ENCODE data around the gene MRGPRD. TPM values are rescaled to one million over a fixed set of nuclear protein-coding genes. Genes with fewer than 3 reads are reported as not detected.

The MRGPRD gene
- total RNA-seq, 1 experiment from 2014 or later, result not detected

DNA sequence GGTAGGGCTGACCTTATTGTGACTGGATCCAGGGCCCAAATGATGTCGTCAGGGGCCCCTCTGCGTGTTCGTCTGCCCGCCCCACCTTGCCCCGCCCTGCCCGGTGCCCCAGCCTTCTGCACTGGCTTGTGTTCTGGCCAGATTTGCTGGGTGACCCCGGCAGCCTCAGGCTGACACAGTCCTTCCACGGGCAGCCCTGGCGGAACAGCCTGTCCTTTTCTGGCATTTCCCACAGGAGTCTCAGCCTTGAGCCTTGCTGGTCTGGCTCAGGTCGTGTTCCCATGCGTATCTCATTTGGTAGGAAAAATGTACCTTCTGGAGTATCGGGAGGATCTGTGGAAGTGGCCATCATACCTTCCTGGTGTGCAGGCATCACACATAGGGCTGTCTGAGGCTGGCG is 46.1 kb downstream of the MRGPRD start:
- Histone ChIP-seq H3K9me2 (ENCODE audit: insufficient read depth) (no peaks in the 10 kb centered on the region), H3K27me3 (ENCODE audit: insufficient read depth, low read depth) (no peaks in the 10 kb centered on the region), H3K4me2 (no peak overlapping the region), H3K4me3 (no peak overlapping the region), H3K27ac (no peak overlapping the region), H3F3A (ENCODE audit: insufficient read depth, low read depth) (no peaks in the 10 kb centered on the region), H3K4me1 (replicated peaks; ENCODE audit: insufficient read depth) (no peaks in the 10 kb centered on the region), H4K20me1 (ENCODE audit: insufficient read depth) (no peaks in the 10 kb centered on the region), H3K36me3 (ENCODE audit: low read depth) (no peaks in the 10 kb centered on the region), H3K9me3 (ENCODE audit: insufficient read depth, low read depth) (no peaks in the 10 kb centered on the region), H3K79me2 (ENCODE audit: low read depth) (no peaks in the 10 kb centered on the region), H2AFZ (no peak overlapping the region)
- ChIA-PET CTCF (no interaction called here), POLR2A (ENCODE audit: unreplicated experiment) (no interaction called here)
- no peak for DNase-seq
- BruUV-seq (replicated peaks), result no TSS peak
- intact Hi-C loops (cut with micrococcal nuclease; ENCODE audit: unreplicated experiment), result no loop called here
- TF ChIP-seq, protein P1, sequence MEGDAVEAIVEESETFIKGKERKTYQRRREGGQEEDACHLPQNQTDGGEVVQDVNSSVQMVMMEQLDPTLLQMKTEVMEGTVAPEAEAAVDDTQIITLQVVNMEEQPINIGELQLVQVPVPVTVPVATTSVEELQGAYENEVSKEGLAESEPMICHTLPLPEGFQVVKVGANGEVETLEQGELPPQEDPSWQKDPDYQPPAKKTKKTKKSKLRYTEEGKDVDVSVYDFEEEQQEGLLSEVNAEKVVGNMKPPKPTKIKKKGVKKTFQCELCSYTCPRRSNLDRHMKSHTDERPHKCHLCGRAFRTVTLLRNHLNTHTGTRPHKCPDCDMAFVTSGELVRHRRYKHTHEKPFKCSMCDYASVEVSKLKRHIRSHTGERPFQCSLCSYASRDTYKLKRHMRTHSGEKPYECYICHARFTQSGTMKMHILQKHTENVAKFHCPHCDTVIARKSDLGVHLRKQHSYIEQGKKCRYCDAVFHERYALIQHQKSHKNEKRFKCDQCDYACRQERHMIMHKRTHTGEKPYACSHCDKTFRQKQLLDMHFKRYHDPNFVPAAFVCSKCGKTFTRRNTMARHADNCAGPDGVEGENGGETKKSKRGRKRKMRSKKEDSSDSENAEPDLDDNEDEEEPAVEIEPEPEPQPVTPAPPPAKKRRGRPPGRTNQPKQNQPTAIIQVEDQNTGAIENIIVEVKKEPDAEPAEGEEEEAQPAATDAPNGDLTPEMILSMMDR (conservative IDR thresholded peaks at IDR 0.05), result no peak
- TF ChIP-seq EZH2 (IDR thresholded peaks at IDR 0.05; ENCODE audit: low read depth), result no peak

DNA sequence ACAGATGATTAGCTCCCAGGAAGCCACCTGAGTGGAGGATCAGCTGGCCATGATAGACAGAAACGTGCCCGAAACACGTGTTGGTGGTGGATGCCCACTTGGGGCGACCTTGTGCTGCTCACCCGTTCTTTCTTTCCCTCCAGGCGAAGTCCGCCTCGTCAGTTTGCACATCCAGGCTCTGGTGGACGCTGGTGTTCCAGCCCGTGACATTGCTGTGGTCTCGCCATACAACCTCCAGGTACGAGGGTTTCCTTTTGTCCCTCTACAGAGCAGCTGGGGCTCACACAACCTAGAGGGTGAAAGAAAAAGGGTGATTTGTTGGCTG is 46.5 kb downstream of the MRGPRD start:
- Histone ChIP-seq H2AFZ (no peak overlapping the region), H3K4me1 (replicated peaks; ENCODE audit: insufficient read depth) (no peaks in the 10 kb centered on the region), H4K20me1 (ENCODE audit: insufficient read depth) (no peaks in the 10 kb centered on the region), H3K79me2 (ENCODE audit: low read depth) (no peaks in the 10 kb centered on the region), H3K4me2 (no peak overlapping the region), H3K4me3 (no peak overlapping the region), H3K9me3 (ENCODE audit: insufficient read depth, low read depth) (no peaks in the 10 kb centered on the region), H3K9me2 (ENCODE audit: insufficient read depth) (no peaks in the 10 kb centered on the region), H3F3A (ENCODE audit: insufficient read depth, low read depth) (no peaks in the 10 kb centered on the region), H3K27ac (no peak overlapping the region), H3K36me3 (ENCODE audit: low read depth) (no peaks in the 10 kb centered on the region), H3K27me3 (ENCODE audit: insufficient read depth, low read depth) (no peaks in the 10 kb centered on the region)
- ChIA-PET CTCF (no interaction called here), POLR2A (ENCODE audit: unreplicated experiment) (no interaction called here)
- intact Hi-C loops (cut with micrococcal nuclease; ENCODE audit: unreplicated experiment), result no loop called here
- BruUV-seq (replicated peaks), result no TSS peak
- TF ChIP-seq, protein P1 (conservative IDR thresholded peaks at IDR 0.05), result no peak
- TF ChIP-seq EZH2 (IDR thresholded peaks at IDR 0.05; ENCODE audit: low read depth), result no peak
- DNase-seq, result no peak

DNA sequence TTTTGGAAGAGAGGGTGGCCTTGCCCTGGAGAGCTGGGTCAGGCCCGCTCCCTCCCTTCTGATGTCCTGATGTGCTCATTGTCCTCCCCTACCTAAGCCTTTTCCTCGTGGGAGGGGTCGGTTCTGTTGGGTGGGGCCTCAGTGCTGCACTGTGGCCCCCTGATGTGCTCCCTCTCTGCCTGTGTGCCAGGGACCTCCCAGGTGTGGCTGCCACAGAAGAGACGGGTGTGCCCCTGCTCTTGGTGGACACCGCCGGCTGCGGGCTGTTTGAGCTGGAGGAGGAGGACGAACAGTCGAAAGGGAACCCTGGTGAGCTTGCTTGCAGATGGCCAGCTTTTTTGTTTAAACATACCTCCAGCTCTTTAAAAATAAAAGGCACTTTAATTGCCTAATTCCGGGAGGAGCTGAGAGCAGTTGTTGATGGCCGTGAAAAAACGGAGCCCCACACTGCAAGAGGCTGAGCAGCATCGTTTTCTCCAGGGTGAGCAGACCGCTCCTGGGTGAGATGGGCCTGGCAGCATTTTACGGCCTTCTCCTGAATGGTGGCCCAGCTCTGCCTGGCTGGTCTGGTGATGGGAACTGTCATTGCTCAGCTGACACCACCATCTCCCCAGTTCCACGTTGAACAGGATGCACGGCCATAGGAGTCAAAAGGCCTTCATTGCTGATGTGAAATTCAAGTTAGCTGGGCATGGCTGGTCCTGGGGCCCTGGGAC is 47.0 kb downstream of the MRGPRD start:
- intact Hi-C loops (cut with micrococcal nuclease; ENCODE audit: unreplicated experiment), result no loop called here
- POLR2A ChIA-PET (ENCODE audit: unreplicated experiment), result no interaction called here

More for the DNA sequence above, 47.0 kb downstream of the MRGPRD start:
- Histone ChIP-seq H3K27me3 (ENCODE audit: insufficient read depth, low read depth) (no peaks in the 10 kb centered on the region), H3K9me3 (ENCODE audit: insufficient read depth, low read depth) (no peaks in the 10 kb centered on the region), H3K4me1 (replicated peaks; ENCODE audit: insufficient read depth) (no peaks in the 10 kb centered on the region), H3F3A (ENCODE audit: insufficient read depth, low read depth) (no peaks in the 10 kb centered on the region), H3K27ac (no peak overlapping the region), H2AFZ (no peak overlapping the region), H3K9me2 (ENCODE audit: insufficient read depth) (no peaks in the 10 kb centered on the region), H3K79me2 (ENCODE audit: low read depth) (no peaks in the 10 kb centered on the region), H3K4me3 (no peak overlapping the region), H4K20me1 (ENCODE audit: insufficient read depth) (no peaks in the 10 kb centered on the region), H3K36me3 (ENCODE audit: low read depth) (no peaks in the 10 kb centered on the region), H3K4me2 (no peak overlapping the region)
- CTCF ChIA-PET, result no interaction called here
- TF ChIP-seq, protein P1 (conservative IDR thresholded peaks at IDR 0.05), result no peak
- TF ChIP-seq EZH2 (IDR thresholded peaks at IDR 0.05; ENCODE audit: low read depth), result no peak
- BruUV-seq (replicated peaks), result no TSS peak
- no peak for DNase-seq

All from PC-9 (cell line).